HEK293 (cell line): ENCODE data around the gene BCAN.
A peak's percentile ranks its signal among the peaks of the same experiment; 100 is the strongest.

ENCODE experiments used
- FEZF1 ChIP-seq: fragments of 450-650 bp; formaldehyde crosslinking; IDR thresholded peaks from 2 replicates; pipeline ENCODE4 v1.5.1; 2016; ENCODE audit warnings: missing biosample characterization, missing genetic modification characterization
- GFI1B ChIP-seq: fragments of 450-650 bp; formaldehyde crosslinking; IDR thresholded peaks from 2 replicates; pipeline ENCODE4 v1.5.1; 2016; ENCODE audit warnings: missing biosample characterization, missing genetic modification characterization
- GLIS2 ChIP-seq: fragments of 450-650 bp; formaldehyde crosslinking; IDR thresholded peaks from 2 replicates; pipeline ENCODE4 v1.5.1; 2016; ENCODE audit warnings: missing biosample characterization, missing genetic modification characterization
- KLF7 ChIP-seq: fragments of 450-650 bp; formaldehyde crosslinking; IDR thresholded peaks from 2 replicates; pipeline ENCODE4 v1.5.1; 2016; ENCODE audit warnings: missing biosample characterization, missing genetic modification characterization, borderline replicate concordance
- ZBTB1 ChIP-seq: fragments of 450-650 bp; formaldehyde crosslinking; IDR thresholded peaks from 2 replicates; pipeline ENCODE4 v1.5.1; 2016; ENCODE audit warnings: missing biosample characterization, missing genetic modification characterization
- ZBTB21 ChIP-seq: fragments of 450-650 bp; formaldehyde crosslinking; IDR thresholded peaks from 2 replicates; pipeline ENCODE4 v1.5.1; 2017; ENCODE audit warnings: missing biosample characterization, missing genetic modification characterization
- ZNF155 ChIP-seq: fragments of 450-650 bp; formaldehyde crosslinking; IDR thresholded peaks from 2 replicates; pipeline ENCODE4 v1.5.1; 2016; ENCODE audit warnings: missing biosample characterization, missing genetic modification characterization
- ZNF16 ChIP-seq: fragments of 450-650 bp; formaldehyde crosslinking; IDR thresholded peaks from 2 replicates; pipeline ENCODE4 v1.5.1; 2016; ENCODE audit warnings: low read depth, missing biosample characterization, missing genetic modification characterization
- ZNF19 ChIP-seq: fragments of 450-650 bp; formaldehyde crosslinking; IDR thresholded peaks from 2 replicates; pipeline ENCODE4; 2016; ENCODE audit warnings: missing biosample characterization, missing genetic modification characterization, low read depth
- ZNF214 ChIP-seq: fragments of 450-650 bp; formaldehyde crosslinking; IDR thresholded peaks from 2 replicates; pipeline ENCODE4 v1.5.1; 2017; ENCODE audit warnings: missing biosample characterization, mild to moderate bottlenecking, missing genetic modification characterization, borderline replicate concordance
- ZNF221 ChIP-seq: fragments of 450-650 bp; formaldehyde crosslinking; IDR thresholded peaks from 2 replicates; pipeline ENCODE4 v1.5.1; 2017; ENCODE audit warnings: missing biosample characterization, missing genetic modification characterization, borderline replicate concordance
- ZNF266 ChIP-seq: fragments of 450-650 bp; formaldehyde crosslinking; IDR thresholded peaks from 2 replicates; pipeline ENCODE4 v1.5.1; 2016; ENCODE audit warnings: missing biosample characterization, missing genetic modification characterization, low read depth
- ZNF311 ChIP-seq: fragments of 450-650 bp; formaldehyde crosslinking; IDR thresholded peaks from 2 replicates; pipeline ENCODE4 v1.5.1; 2017; ENCODE audit warnings: missing biosample characterization, missing genetic modification characterization, borderline replicate concordance
- ZNF426 ChIP-seq: fragments of 450-650 bp; formaldehyde crosslinking; IDR thresholded peaks from 2 replicates; pipeline ENCODE4 v1.5.1; 2017; ENCODE audit warnings: missing biosample characterization, missing genetic modification characterization, mild to moderate bottlenecking, inconsistent platforms, moderate library complexity
- ZNF433 ChIP-seq: fragments of 450-650 bp; formaldehyde crosslinking; IDR thresholded peaks from 2 replicates; pipeline ENCODE4 v1.5.1; 2016; ENCODE audit warnings: missing biosample characterization, missing genetic modification characterization, low read depth
- ZNF501 ChIP-seq: fragments of 450-650 bp; formaldehyde crosslinking; IDR thresholded peaks from 2 replicates; pipeline ENCODE4 v1.5.1; 2016; ENCODE audit warnings: missing biosample characterization, missing genetic modification characterization
- ZNF510 ChIP-seq: fragments of 450-650 bp; formaldehyde crosslinking; IDR thresholded peaks from 2 replicates; pipeline ENCODE4 v1.5.1; 2018; ENCODE audit warnings: mild to moderate bottlenecking, missing genetic modification characterization, missing biosample characterization; ENCODE audit not compliant: insufficient replicate concordance
- ZNF529 ChIP-seq: fragments of 450-650 bp; formaldehyde crosslinking; IDR thresholded peaks from 2 replicates; pipeline ENCODE4 v1.5.1; 2017; ENCODE audit warnings: missing genetic modification characterization, missing biosample characterization; ENCODE audit not compliant: insufficient replicate concordance
- ZNF585B ChIP-seq: fragments of 450-650 bp; formaldehyde crosslinking; IDR thresholded peaks from 2 replicates; pipeline ENCODE4 v1.5.1; 2016; ENCODE audit warnings: missing biosample characterization, missing genetic modification characterization
- ZNF624 ChIP-seq: fragments of 450-650 bp; formaldehyde crosslinking; IDR thresholded peaks from 2 replicates; pipeline ENCODE4 v1.5.1; 2017; ENCODE audit warnings: missing biosample characterization, missing genetic modification characterization
- ZNF629 ChIP-seq: fragments of 450-650 bp; formaldehyde crosslinking; IDR thresholded peaks from 2 replicates; pipeline ENCODE4 v1.5.1; 2017; ENCODE audit warnings: missing biosample characterization, missing genetic modification characterization
- ZNF843 ChIP-seq: fragments of 450-650 bp; formaldehyde crosslinking; IDR thresholded peaks from 2 replicates; pipeline ENCODE4 v1.5.1; 2016; ENCODE audit warnings: missing biosample characterization, missing genetic modification characterization
- TF ChIP-seq, protein P1 (sequence below): fragments of 450-650 bp; formaldehyde crosslinking; IDR thresholded peaks from 2 replicates; pipeline ENCODE4 v1.5.1; 2016; ENCODE audit warnings: missing biosample characterization, missing genetic modification characterization
- TF ChIP-seq, protein P2 (sequence below): fragments of 450-650 bp; formaldehyde crosslinking; IDR thresholded peaks from 2 replicates; pipeline ENCODE4 v1.5.1; 2016; ENCODE audit warnings: missing biosample characterization, missing genetic modification characterization
- TF ChIP-seq, protein P3 (sequence below): fragments of 450-650 bp; formaldehyde crosslinking; IDR thresholded peaks from 2 replicates; pipeline ENCODE4 v1.5.1; 2017; ENCODE audit warnings: missing biosample characterization, missing genetic modification characterization
- TF ChIP-seq, protein P4 (sequence below): fragments of 450-650 bp; formaldehyde crosslinking; IDR thresholded peaks from 2 replicates; pipeline ENCODE4 v1.5.1; 2016; ENCODE audit warnings: missing biosample characterization, missing genetic modification characterization
- TF ChIP-seq, protein P5 (sequence below): fragments of 450-650 bp; formaldehyde crosslinking; IDR thresholded peaks from 2 replicates; pipeline ENCODE4 v1.5.0; 2017; ENCODE audit warnings: missing biosample characterization, missing genetic modification characterization, borderline replicate concordance

Gene BCAN

DNA sequence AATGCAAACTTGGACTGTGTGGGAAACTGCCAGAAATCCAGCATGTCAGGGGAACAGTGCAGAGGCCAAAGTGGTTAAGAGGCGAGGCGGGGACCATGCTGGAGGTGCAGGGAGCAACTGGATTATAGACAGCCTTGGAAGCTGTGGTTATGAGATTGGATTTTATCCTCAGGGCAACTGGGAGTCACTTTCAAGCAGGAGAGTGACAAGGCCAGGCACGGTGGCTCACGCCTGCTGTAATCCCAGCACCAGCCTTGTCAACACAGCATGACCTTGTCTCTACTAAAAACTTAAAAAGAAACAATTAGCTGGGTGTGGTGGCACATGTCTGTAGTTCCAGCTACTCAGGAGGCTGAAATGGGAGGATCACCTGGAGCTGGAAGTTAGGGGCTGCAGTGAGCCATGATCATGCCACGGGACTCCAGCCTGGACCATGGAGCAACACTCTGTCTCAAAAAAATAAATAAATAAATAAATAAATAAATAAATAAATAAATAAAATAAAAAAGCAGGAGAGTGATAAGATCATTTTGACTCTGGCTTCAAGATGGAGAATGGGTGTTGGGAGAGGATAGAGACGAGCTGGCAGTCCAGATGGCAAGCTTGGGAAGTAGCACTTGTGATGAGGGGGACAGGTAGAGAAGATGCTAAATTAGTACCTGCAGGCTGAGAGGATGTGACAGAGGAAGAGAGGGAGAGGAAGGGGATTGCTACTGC lies 19.2 kb upstream of the BCAN start (continued):
- TF ChIP-seq, protein P1, sequence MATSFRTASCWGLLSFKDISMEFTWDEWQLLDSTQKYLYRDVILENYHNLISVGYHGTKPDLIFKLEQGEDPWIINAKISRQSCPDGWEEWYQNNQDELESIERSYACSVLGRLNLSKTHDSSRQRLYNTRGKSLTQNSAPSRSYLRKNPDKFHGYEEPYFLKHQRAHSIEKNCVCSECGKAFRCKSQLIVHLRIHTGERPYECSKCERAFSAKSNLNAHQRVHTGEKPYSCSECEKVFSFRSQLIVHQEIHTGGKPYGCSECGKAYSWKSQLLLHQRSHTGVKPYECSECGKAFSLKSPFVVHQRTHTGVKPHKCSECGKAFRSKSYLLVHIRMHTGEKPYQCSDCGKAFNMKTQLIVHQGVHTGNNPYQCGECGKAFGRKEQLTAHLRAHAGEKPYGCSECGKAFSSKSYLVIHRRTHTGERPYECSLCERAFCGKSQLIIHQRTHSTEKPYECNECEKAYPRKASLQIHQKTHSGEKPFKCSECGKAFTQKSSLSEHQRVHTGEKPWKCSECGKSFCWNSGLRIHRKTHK (tag by site-specific recombination), result peak; percentile 12; the same call in 1 of the 2 replicates
- peak; percentile 43; the same call in 1 of the 2 replicates for TF ChIP-seq ZNF16 (tag by site-specific recombination)
- peak; percentile 82; the same call in 1 of the 2 replicates for TF ChIP-seq KLF7 (tag by site-specific recombination)
- TF ChIP-seq, protein P2, sequence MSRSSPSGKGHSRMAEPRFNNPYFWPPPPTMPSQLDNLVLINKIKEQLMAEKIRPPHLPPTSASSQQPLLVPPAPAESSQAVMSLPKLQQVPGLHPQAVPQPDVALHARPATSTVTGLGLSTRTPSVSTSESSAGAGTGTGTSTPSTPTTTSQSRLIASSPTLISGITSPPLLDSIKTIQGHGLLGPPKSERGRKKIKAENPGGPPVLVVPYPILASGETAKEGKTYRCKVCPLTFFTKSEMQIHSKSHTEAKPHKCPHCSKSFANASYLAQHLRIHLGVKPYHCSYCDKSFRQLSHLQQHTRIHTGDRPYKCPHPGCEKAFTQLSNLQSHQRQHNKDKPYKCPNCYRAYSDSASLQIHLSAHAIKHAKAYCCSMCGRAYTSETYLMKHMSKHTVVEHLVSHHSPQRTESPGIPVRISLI, result 0 out of 2 replicates have a peak, but pooled peaks have one; percentile 18
- TF ChIP-seq ZBTB21 (tag by site-specific recombination), result peak; percentile 81; the same call in 1 of the 2 replicates
- peak; percentile 80 for TF ChIP-seq ZNF529 (tag by site-specific recombination)
- TF ChIP-seq ZNF214 (tag by site-specific recombination), result peak; percentile 44; the same call in 1 of the 2 replicates
- TF ChIP-seq ZNF433 (tag by site-specific recombination), result peak; percentile 99
- TF ChIP-seq, protein P3, sequence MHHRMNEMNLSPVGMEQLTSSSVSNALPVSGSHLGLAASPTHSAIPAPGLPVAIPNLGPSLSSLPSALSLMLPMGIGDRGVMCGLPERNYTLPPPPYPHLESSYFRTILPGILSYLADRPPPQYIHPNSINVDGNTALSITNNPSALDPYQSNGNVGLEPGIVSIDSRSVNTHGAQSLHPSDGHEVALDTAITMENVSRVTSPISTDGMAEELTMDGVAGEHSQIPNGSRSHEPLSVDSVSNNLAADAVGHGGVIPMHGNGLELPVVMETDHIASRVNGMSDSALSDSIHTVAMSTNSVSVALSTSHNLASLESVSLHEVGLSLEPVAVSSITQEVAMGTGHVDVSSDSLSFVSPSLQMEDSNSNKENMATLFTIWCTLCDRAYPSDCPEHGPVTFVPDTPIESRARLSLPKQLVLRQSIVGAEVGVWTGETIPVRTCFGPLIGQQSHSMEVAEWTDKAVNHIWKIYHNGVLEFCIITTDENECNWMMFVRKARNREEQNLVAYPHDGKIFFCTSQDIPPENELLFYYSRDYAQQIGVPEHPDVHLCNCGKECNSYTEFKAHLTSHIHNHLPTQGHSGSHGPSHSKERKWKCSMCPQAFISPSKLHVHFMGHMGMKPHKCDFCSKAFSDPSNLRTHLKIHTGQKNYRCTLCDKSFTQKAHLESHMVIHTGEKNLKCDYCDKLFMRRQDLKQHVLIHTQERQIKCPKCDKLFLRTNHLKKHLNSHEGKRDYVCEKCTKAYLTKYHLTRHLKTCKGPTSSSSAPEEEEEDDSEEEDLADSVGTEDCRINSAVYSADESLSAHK (tag by site-specific recombination), result peak; percentile 46; the same call in 1 of the 2 replicates
- peak; percentile 97 for TF ChIP-seq ZNF510
- no peak for TF ChIP-seq ZNF311 (tag by site-specific recombination)
- no peak for TF ChIP-seq GLIS2 (tag by site-specific recombination)
- TF ChIP-seq ZNF585B, result 0 out of 2 replicates have a peak, but pooled peaks have one; percentile 7
- TF ChIP-seq, protein P4, sequence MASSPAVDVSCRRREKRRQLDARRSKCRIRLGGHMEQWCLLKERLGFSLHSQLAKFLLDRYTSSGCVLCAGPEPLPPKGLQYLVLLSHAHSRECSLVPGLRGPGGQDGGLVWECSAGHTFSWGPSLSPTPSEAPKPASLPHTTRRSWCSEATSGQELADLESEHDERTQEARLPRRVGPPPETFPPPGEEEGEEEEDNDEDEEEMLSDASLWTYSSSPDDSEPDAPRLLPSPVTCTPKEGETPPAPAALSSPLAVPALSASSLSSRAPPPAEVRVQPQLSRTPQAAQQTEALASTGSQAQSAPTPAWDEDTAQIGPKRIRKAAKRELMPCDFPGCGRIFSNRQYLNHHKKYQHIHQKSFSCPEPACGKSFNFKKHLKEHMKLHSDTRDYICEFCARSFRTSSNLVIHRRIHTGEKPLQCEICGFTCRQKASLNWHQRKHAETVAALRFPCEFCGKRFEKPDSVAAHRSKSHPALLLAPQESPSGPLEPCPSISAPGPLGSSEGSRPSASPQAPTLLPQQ (tag by site-specific recombination), result peak; percentile 42; the same call in 1 of the 2 replicates
- 0 out of 2 replicates have a peak, but pooled peaks have one; percentile 12 for TF ChIP-seq FEZF1 (tag by site-specific recombination)
- TF ChIP-seq ZNF624 (tag by site-specific recombination), result no peak
- TF ChIP-seq ZNF266 (tag by site-specific recombination), result peak; percentile 98
- TF ChIP-seq ZNF843 (tag by site-specific recombination), result no peak
- peak; percentile 87 for TF ChIP-seq ZNF629 (tag by site-specific recombination)
- TF ChIP-seq, protein P5, sequence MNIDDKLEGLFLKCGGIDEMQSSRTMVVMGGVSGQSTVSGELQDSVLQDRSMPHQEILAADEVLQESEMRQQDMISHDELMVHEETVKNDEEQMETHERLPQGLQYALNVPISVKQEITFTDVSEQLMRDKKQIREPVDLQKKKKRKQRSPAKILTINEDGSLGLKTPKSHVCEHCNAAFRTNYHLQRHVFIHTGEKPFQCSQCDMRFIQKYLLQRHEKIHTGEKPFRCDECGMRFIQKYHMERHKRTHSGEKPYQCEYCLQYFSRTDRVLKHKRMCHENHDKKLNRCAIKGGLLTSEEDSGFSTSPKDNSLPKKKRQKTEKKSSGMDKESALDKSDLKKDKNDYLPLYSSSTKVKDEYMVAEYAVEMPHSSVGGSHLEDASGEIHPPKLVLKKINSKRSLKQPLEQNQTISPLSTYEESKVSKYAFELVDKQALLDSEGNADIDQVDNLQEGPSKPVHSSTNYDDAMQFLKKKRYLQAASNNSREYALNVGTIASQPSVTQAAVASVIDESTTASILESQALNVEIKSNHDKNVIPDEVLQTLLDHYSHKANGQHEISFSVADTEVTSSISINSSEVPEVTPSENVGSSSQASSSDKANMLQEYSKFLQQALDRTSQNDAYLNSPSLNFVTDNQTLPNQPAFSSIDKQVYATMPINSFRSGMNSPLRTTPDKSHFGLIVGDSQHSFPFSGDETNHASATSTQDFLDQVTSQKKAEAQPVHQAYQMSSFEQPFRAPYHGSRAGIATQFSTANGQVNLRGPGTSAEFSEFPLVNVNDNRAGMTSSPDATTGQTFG (tag by site-specific recombination), result no peak
- peak; percentile 84; the same call in 1 of the 2 replicates for TF ChIP-seq ZNF501 (tag by site-specific recombination)
- no peak for TF ChIP-seq ZNF155 (tag by site-specific recombination)
- TF ChIP-seq ZNF19 (tag by site-specific recombination), result peak; percentile 97
- no peak; the same call in 1 of the 2 replicates for TF ChIP-seq ZNF221 (tag by site-specific recombination)
- TF ChIP-seq ZBTB1 (tag by site-specific recombination), result peak; percentile 74; the same call in 1 of the 2 replicates
- TF ChIP-seq ZNF426 (tag by site-specific recombination), result peak; percentile 100
- TF ChIP-seq GFI1B, result peak; percentile 79; the same call in 1 of the 2 replicates
